ENCODE data around the gene NTM.

DNA sequence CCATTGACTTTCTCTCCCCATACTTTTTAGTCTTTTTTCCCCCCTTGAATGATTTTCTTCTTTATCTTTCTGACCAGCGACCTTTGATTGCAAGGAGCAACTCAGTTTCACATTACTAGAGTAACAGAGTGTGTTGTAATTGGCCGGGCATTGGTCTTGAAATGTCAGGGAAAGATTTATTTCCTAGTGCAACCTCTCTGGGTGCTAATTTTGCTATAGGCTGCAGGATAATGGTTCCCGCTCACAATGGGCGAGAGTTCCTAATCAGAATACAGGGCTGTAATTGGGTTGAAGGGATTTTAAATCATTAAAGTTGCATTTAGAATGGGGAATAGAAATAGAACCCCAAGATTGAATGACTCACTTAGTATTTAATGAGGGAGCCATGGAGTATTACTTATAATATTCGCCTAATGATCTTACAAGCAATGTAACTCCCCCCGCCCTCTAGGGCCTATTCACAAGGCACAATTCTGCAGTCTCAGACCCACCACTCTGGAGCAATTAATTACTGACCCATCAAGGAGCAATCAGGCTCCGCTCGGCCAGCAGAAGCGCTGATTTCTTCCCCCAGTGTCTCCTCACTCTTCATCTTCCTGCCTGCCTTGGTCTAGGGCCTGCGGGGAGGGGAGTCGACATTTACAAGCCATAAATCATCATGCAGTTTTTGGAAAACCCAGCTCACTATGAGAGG, 725.9 kb downstream of the NTM start:
- no peak for TF ChIP-seq ZFP37 (tag by site-specific recombination; IDR thresholded peaks at IDR 0.05)
- TF ChIP-seq ZNF274 (IDR thresholded peaks at IDR 0.05; ENCODE audit: low read length), result no peak
- TF ChIP-seq ZNF274 (tag by site-specific recombination; IDR thresholded peaks at IDR 0.05; ENCODE audit: borderline replicate concordance), result no peak
- TF ChIP-seq ZBTB8A (tag by site-specific recombination; IDR thresholded peaks at IDR 0.05), result no peak
- TF ChIP-seq ZBTB7A (tag by site-specific recombination; IDR thresholded peaks at IDR 0.05; ENCODE audit: low read depth), result no peak

All from HEK293 (cell line).